Measurements from ENCODE around the gene UNC45A.
"Not testable (repeated sequence)": the region's sequence is repeated elsewhere in the genome, so short reads cannot be mapped to it uniquely, and the experiment has no call there.

The UNC45A gene

DNA sequence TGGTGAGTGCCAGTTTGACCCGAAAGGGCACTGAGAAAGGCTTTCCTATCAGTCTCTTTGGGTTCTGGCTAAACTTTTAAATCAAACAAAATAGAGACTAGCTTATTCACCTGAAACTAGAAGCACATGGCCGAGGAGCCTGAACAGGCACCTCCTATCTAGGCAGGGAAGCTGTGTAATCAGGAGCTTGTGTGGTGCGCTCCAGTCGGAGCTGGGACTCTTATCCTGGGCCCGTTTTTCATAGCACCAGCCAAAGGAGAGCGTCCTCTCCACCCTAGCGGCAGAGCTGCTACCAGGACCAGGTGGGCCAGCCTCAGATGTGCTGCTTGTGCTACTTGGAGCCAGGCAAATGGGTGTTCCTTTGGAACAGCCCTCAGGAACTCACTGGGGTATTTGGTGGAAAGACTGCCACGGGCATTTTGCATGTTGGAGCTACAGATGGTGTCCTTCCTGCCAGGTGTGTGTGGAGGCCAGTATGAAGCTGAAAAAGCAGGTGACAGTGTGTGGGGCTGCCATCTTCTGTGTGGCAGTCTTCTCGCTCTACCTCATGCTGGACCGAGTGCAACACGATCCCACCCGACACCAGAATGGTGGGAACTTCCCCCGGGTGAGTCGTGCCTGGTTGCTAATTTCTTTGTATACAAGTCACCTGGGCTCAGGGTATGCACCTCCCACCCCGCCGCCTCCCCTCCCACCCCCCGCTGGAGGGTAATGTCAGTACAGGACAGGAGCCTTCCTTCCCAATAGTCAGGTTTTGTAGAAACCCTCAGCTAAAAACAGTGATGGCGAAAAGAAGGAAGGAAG lies 31.1 kb upstream of the UNC45A start:
- DNase-seq (ENCODE audit: low read depth in 2 of 2), result no peak

DNA sequence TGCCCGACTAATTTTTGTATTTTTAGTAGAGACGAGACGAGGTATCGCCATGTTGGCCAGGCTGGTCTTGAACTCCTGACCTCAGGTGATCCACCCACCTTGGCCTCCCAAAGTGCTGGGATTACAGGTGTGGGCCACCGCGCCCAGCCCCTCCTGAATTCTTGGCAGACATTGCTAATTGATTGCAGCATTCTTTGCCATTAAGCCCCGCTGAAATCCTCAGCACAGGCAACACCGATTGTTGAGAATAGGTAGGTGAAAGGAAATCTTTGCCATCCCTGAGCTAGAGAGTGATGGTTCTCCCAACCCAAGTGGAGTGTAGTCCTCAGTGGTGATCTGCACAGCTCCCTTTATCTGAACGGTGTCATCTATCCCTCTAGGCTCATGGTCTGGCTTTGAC lies 30.3 kb upstream of the UNC45A start:
- DNase-seq (ENCODE audit: low read depth in 2 of 2), result no peak

DNA sequence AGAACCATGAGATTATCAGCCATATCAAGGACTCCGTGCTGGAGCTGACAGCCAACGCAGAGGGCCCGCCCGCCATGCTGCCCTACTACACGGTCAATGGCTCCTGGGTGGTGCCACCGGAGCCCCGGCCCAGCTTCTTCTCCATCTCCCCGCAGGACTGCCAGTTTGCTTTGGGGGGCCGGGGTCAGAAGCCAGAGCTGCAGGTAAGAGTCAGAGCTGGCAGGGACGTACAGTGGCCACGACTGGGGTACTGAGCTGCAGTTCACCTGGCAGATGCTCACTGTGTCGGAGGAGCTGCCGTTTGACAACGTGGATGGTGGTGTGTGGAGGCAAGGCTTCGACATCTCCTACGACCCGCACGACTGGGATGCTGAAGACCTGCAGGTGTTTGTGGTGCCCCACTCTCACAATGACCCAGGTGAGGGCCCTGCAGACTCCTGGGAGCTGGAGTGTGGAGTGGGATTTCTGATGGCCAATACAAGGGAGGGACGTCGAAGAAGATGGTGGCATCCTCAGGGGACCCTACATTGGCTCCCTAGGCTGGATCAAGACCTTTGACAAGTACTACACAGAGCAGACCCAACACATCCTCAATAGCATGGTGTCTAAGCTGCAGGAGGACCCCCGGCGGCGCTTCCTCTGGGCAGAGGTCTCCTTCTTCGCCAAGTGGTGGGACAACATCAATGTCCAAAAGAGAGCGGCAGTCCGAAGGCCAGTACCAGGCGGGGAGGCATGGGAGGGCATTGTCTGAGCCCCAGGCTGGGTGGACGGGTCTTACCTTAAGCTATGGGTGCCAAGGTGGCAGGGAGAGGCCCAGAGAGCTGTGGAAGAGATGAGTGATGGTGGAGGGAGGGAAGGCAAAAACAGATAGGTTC lies 29.5 kb upstream of the UNC45A start:
- no peak for DNase-seq (ENCODE audit: low read depth in 2 of 2)

- no peak for DNase-seq (ENCODE audit: low read depth in 2 of 2)
Observed at GRCh38 chr15:90906181-90906849, 28.8 kb upstream of the UNC45A start.

DNA sequence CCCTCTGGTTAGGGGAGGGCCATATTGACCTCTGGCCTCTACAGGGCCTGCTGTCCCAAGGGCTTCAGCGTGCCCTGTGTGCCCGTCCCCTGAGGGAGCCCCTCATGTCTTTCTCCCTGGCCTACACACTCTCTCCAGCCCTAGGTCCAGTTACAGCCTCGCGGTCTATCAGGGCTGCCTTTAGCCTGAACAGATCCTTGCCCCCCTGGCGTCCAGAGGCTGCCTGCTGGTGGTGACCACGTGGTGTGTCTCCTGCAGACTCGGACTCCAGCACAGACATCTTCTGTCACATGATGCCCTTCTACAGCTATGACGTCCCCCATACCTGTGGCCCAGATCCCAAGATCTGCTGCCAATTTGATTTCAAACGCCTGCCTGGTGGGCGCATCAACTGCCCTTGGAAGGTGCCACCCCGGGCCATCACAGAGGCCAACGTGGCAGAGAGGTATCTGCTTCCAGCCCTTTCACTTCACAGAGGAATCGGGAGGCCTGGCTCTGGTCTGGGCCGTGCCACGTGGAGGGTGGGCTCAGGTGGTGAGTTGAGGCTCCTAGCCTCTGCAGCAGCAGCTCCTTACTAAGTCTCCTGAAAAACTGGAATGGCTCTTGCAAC lies 27.9 kb upstream of the UNC45A start:
- no peak for DNase-seq (ENCODE audit: low read depth in 2 of 2)

DNA sequence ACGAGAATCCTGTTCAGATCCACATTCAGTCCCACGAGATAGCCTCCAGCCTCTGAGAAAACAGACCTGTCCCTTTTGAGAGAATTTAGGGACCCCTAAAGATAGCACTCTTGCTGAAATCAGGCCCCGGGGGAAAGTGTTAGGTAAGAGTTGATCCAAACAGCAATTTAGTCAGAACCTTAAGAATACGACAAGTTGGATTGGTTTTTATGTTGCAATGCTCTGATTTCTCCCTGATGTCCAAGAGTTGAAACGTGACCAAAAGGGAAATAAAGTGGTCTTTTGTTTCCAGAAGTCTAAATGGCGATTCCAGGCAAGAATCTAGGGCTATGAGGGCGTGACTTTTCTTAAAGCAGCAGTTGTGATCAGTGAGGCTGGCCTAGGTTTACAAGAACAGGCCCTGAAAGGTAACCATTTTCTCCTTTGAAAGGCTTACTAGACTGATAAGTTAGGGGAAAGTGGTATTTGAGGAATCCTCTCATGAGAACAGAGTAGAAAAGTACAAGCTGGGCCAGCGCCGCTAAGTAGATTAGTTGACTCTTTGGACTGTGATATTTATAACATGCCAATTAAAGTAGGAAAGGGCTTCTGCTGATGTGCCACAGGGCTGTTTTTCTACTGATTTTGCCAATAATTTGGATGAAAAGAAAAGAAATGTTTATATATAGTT lies 27.1 kb upstream of the UNC45A start:
- DNase-seq (ENCODE audit: low read depth in 2 of 2), result no peak

- DNase-seq (ENCODE audit: low read depth in 2 of 2), result not testable (repeated sequence)
Observed at GRCh38 chr15:90909449-90909848, 25.6 kb upstream of the UNC45A start.

DNA sequence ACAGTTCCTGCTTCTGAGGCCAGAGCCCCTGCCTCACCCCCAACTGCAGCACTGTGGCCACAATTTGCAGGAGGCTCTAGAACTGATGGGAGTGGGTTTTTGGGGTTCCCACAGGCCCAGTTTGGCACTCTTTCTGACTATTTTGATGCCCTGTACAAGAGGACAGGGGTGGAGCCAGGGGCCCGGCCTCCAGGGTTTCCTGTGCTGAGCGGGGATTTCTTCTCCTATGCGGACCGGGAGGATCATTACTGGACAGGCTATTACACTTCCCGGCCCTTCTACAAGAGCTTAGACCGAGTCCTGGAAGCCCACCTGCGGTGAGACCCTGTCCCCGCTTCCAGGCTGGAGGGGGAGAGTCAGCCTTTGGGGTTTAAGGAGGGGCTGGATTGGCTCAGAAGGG lies 25.1 kb upstream of the UNC45A start:
- no peak for DNase-seq (ENCODE audit: low read depth in 2 of 2)

DNA sequence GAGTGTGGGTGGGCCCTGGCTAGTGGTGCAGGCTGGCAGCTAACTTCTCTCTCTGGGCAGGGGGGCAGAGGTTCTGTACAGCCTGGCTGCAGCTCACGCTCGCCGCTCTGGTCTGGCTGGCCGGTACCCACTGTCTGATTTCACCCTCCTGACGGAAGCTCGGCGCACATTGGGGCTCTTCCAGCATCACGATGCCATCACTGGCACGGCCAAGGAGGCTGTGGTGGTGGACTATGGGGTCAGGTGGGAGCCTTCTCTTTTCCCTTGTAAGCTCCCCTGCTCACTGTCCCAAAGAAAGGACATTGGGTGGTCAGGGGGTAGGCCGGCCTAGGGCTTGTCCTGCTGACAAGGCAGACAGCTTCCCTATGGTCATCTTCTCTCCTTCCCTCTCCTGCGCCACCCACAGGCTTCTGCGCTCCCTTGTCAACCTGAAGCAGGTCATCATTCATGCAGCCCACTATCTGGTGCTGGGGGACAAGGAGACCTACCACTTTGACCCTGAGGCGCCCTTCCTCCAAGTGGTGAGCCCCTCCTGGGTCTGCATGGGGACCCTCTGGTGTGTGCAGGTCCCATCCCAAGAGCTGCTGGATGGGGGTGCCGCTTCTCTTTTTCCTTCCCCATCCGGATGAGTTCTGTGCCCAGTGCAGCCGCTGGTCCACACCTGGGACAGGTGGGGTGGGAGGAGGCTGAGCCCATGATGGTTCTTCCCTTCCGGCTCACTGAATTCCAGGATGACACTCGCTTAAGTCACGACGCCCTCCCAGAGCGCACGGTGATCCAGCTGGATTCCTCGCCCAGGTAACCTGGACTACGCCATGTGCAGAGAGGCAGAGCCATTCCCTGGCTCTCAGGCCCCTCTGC lies 24.4 kb upstream of the UNC45A start:
- no peak for DNase-seq (ENCODE audit: low read depth in 2 of 2)

GRCh38 chr15:90911302-90911623 lies 23.8 kb upstream of the UNC45A start:
- no peak for DNase-seq (ENCODE audit: low read depth in 2 of 2)

- no peak for DNase-seq (ENCODE audit: low read depth in 2 of 2)
Observed at GRCh38 chr15:90911906-90912769, 22.9 kb upstream of the UNC45A start.

GRCh38 chr15:90912770-90913075 lies 22.4 kb upstream of the UNC45A start:
- DNase-seq (ENCODE audit: low read depth in 2 of 2), result no peak

GRCh38 chr15:90913398-90913944 lies 21.6 kb upstream of the UNC45A start:
- DNase-seq (ENCODE audit: low read depth in 2 of 2), result no peak

DNA sequence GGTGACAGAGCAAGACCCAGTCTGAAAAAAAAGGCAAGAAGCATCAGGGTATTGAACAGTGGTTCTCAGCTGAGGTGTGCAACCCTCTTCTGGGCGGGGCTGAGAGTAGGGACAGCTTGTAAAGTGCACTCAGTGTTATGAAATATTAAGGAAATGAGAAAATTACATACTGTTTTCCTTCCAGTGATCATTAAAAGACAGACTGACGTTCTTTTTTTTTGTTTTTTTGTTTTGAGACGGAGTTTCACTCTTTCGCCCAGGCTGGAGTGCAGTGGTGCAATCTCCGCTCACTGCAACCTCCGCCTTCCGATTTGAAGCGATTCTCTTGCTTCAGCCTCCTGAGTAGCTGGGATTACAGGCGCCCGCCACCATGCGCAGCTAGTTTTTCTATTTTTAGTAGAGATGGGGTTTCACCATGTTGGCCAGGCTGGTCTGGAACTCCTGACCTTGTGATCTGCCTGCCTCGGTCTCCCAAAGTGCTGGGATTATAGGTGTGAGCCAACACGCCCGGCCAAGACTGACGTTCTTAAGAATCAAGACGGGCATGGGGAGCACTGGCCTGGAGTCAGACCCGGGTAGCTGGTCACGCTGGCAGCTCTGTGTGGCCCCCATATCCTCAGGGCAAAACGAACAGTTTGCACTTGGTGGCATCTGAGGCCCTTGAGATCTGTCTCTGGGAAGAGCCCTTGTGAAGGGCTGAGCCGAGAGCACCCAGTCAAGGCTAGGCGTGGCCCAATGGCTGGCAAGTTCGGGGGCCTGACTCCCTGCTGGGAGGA lies 20.6 kb upstream of the UNC45A start:
- DNase-seq (ENCODE audit: low read depth in 2 of 2), result no peak

DNA sequence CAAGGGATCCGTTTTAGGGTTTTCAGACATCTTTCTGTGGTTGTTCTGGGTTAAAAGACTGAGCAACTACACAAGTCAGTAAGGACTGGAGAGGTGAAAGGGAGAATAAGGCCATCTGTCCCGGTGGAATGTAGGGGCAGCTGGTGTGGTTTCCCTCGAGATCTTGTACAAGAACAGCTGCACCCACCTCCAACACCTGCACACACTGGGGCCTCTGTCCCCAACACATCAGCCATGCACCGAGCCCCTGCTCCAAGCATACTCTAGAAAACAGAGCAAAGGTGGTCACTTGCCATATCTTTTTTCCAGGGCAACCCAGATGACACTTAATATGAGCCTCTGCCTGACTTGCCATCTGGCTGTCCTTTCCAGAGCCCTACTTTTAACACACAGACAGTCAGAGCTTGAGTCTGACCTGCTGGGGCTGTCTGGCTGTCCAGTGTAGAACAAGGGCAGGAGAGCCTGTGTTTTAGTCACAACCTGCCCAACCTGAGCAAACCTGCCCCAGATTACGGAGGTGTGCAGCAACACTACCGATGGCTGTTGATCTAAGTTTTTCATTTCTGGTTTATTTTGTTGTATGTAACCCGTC lies 19.8 kb upstream of the UNC45A start:
- no peak for DNase-seq (ENCODE audit: low read depth in 2 of 2)

- DNase-seq (ENCODE audit: low read depth in 2 of 2), result no peak
Observed at GRCh38 chr15:90915808-90916440, 19.2 kb upstream of the UNC45A start.

DNA sequence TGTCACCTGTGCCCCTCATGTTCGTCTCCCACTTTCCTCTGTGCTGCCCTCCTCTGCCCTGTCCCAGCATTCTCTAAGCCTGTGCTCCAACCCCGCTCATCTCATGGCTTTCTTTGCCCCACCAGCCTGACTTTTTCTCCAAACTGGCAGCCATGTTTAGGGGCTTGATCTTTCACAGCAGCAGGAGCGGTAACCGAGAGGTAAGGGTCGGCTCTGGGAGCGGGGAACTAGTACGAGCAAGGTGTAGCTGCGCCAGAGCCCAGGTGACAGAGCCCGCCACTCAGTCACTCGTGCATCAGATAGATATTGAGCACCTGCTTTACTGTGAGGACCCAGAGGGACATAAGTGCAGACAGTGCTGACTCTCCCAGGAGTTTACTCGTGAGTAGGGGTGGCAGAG lies 18.6 kb upstream of the UNC45A start:
- DNase-seq (ENCODE audit: low read depth in 2 of 2), result no peak

DNA sequence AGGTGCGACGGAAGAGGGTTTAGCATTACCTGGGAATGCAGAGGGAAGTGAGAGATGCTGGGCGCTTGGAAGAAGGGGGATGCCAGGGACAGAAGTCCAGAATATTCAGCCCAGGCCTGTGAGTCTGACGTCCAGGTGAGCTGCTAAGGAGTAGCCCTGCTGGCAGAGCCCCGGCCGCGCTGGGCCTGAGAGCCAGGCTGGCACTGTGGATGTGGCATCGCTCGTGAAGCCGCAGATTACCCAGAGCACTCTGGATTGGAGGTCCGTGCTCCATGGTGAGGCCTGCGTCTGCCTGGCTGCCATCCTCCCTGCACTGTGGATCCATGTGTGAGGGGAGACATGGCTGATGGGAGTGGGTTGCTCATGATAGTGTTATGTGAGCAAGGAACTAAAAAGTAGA lies 17.5 kb upstream of the UNC45A start:
- DNase-seq (ENCODE audit: low read depth in 2 of 2), result no peak
